Brain microvascular endothelial cell (primary cell): ENCODE data around the gene ADAMTS12.

Experiments used
- DNase-seq: peaks from one replicate; pipeline ENCODE4 v3.0.0-alpha.2; 2020
- H3K27ac ChIP-seq: fragments of 250-450 bp; sonication (Bioruptor Pico); 2 replicates; pipeline ENCODE4 v1.5.1; 2020; ENCODE audit warnings: mild to moderate bottlenecking, moderate library complexity
- H3K27me3 ChIP-seq: fragments of 250-450 bp; sonication (Bioruptor Pico); replicated peaks from 2 replicates; pipeline ENCODE4 v1.5.1; 2020; ENCODE audit warnings: mild to moderate bottlenecking
- H3K36me3 ChIP-seq: fragments of 250-450 bp; sonication (Bioruptor Pico); replicated peaks from 2 replicates; pipeline ENCODE4 v1.5.1; 2020; ENCODE audit warnings: mild to moderate bottlenecking
- H3K4me3 ChIP-seq: 2 replicates; pipeline ENCODE4 v1.5.1; 2011; ENCODE audit warnings: low read depth, mild to moderate bottlenecking, control low read depth, low read length, moderate library complexity
- CTCF ChIP-seq: IDR thresholded peaks from 2 replicates; pipeline ENCODE4 v1.5.1; 2011; ENCODE audit warnings: low read depth, mild to moderate bottlenecking, moderate library complexity, low read length, control low read depth, inconsistent platforms; ENCODE audit errors: missing control alignments
- in situ Hi-C: cut with HindIII; loops from 2 replicates; pipeline ENCODE4 v1.10.0; 2017; ENCODE audit warnings: low sequenced_read_pairs, low pct_ligation_motif_present

ADAMTS12 gene

GRCh38 chr5:33937707-33938506, 46.1 kb upstream of the ADAMTS12 start:
- TF ChIP-seq CTCF, result no peak
- Histone ChIP-seq H3K36me3 (no peaks in the 10 kb centered on the region), H3K27ac (no peak overlapping the region), H3K27me3 (peaks cover 17% of the 10 kb centered on the region), H3K4me3 (no peak overlapping the region)
- in situ Hi-C loops, result no loop called here
- DNase-seq, result no peak

GRCh38 chr5:33937017-33937706, 45.4 kb upstream of the ADAMTS12 start:
- no peak for TF ChIP-seq CTCF
- in situ Hi-C loops, result no loop called here
- Histone ChIP-seq H3K27ac (no peak overlapping the region), H3K27me3 (peaks cover 17% of the 10 kb centered on the region), H3K36me3 (no peaks in the 10 kb centered on the region), H3K4me3 (peak overlapping the region; percentile 63)
- DNase-seq, result no peak

- peak; percentile 27 for DNase-seq
- no peak for TF ChIP-seq CTCF
- Histone ChIP-seq H3K4me3 (peak within 1 kb of the TSS; percentile 63), H3K27ac (no peak within 1 kb of the TSS), H3K27me3 (peaks cover 17% of the 10 kb centered on the region), H3K36me3 (no peaks in the 10 kb centered on the region)
- in situ Hi-C loops, result no loop called here
Measured at GRCh38 chr5:33936381-33937016, 44.7 kb upstream of the ADAMTS12 start, which contains the start of gene RXFP3. Gene RXFP3, plus strand, starts transcription at chr5:33936386. Its CDS starts 355 bp downstream, at chr5:33936741.

GRCh38 chr5:33936004-33936380, 44.2 kb upstream of the ADAMTS12 start:
- DNase-seq, result peak; percentile 46
- in situ Hi-C loops, result no loop called here
- no peak overlapping the region for H3K27ac ChIP-seq
- H3K4me3 ChIP-seq, result peak overlapping the region; percentile 63
- H3K27me3 ChIP-seq, result peaks cover 17% of the 10 kb centered on the region
- TF ChIP-seq CTCF, result peak; percentile 18
- H3K36me3 ChIP-seq, result no peaks in the 10 kb centered on the region

GRCh38 chr5:33934176-33934575, 42.4 kb upstream of the ADAMTS12 start:
- TF ChIP-seq CTCF, result no peak
- DNase-seq, result peak; percentile 69
- in situ Hi-C loops, result no loop called here
- no peaks in the 10 kb centered on the region for H3K36me3 ChIP-seq
- peaks cover 15% of the 10 kb centered on the region for H3K27me3 ChIP-seq
- no peak overlapping the region for H3K4me3 ChIP-seq
- H3K27ac ChIP-seq, result peak overlapping the region; percentile 51
